ENCODE measurements around the gene TANK.

Gene TANK

GRCh38 chr2:161166538-161167409, 6.5 kb downstream of the TANK start:
- H3K27me3 ChIP-seq, result no peaks in the 10 kb centered on the region
- no peak for DNase-seq
- no peak for TF ChIP-seq CTCF (IDR thresholded peaks at IDR 0.05; ENCODE audit: low read depth, low read length)
- no peaks in the 10 kb centered on the region for H3K4me1 ChIP-seq
- H3K9me3 ChIP-seq, result no peaks in the 10 kb centered on the region
- H3K4me3 ChIP-seq (ENCODE audit: low read depth, low read length), result no peak overlapping the region
- H3K36me3 ChIP-seq, result no peaks in the 10 kb centered on the region

DNA sequence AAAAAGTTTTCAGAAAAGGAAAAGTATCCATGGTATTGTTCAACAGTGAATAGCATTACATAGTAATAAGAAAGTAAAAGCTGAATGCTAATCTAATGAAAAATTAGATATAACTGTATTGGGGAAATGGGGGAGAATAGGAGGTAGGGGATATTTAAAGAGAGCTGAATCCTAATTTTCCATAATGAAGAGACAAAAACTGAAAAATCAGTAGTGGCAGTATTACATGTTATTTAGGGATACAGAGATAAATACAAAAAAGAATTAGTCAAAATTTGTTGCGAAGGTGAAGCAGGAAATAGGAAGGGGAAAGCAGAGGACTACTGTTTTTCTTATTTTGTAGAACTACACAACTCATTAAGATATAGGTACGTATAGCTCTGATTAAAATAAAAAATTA, 9.1 kb downstream of the TANK start:
- Histone ChIP-seq H3K4me3 (ENCODE audit: low read depth, low read length) (no peak overlapping the region), H3K4me1 (no peaks in the 10 kb centered on the region), H3K27me3 (no peaks in the 10 kb centered on the region), H3K9me3 (no peaks in the 10 kb centered on the region), H3K36me3 (no peaks in the 10 kb centered on the region)
- DNase-seq, result no peak
- TF ChIP-seq CTCF (IDR thresholded peaks at IDR 0.05; ENCODE audit: low read depth, low read length), result no peak

GRCh38 chr2:161170377-161170776, 10.1 kb downstream of the TANK start:
- H3K36me3 ChIP-seq, result no peaks in the 10 kb centered on the region
- no peaks in the 10 kb centered on the region for H3K27me3 ChIP-seq
- H3K4me1 ChIP-seq, result no peaks in the 10 kb centered on the region
- no peak overlapping the region for H3K4me3 ChIP-seq (ENCODE audit: low read depth, low read length)
- DNase-seq, result no peak
- TF ChIP-seq CTCF (IDR thresholded peaks at IDR 0.05; ENCODE audit: low read depth, low read length), result no peak
- no peaks in the 10 kb centered on the region for H3K9me3 ChIP-seq

- Histone ChIP-seq H3K4me1 (no peaks in the 10 kb centered on the region), H3K9me3 (no peaks in the 10 kb centered on the region), H3K27me3 (no peaks in the 10 kb centered on the region), H3K36me3 (no peaks in the 10 kb centered on the region), H3K4me3 (ENCODE audit: low read depth, low read length) (no peak overlapping the region)
- no peak for DNase-seq
- no peak for TF ChIP-seq CTCF (IDR thresholded peaks at IDR 0.05; ENCODE audit: low read depth, low read length)
These were observed 11.0 kb downstream of the TANK start for GRCh38 chr2:161170958-161171932.

GRCh38 chr2:161172901-161173540, 12.8 kb downstream of the TANK start:
- no peak for TF ChIP-seq CTCF (IDR thresholded peaks at IDR 0.05; ENCODE audit: low read depth, low read length)
- no peak overlapping the region for H3K4me3 ChIP-seq (ENCODE audit: low read depth, low read length)
- H3K27me3 ChIP-seq, result no peaks in the 10 kb centered on the region
- DNase-seq, result no peak
- no peaks in the 10 kb centered on the region for H3K4me1 ChIP-seq
- no peaks in the 10 kb centered on the region for H3K36me3 ChIP-seq
- H3K9me3 ChIP-seq, result no peaks in the 10 kb centered on the region
